WTC11 (cell line): ENCODE data around the gene ARMCX1. TPM values are rescaled to one million over a fixed set of nuclear protein-coding genes. Genes with fewer than 3 reads are reported as not detected.
A peak's percentile ranks its signal among the peaks of the same experiment; 100 is the strongest.
"Not testable (repeated sequence)": the region's sequence is repeated elsewhere in the genome, so short reads cannot be mapped to it uniquely, and the experiment has no call there.

ENCODE experiments used
- ATAC-seq: fragments of 200-7000 bp; cut with Tn5 transposase; 2 replicates; pipeline ENCODE4 v1.10.0; 2021; ENCODE audit warnings: mild to moderate bottlenecking, moderate library complexity
- CTCF ChIA-PET: fragments of 300-600 bp; sonication (Branson Sonifier 250); formaldehyde crosslinking; loops from one replicate; lab custom pipeline; 2021; ENCODE audit warnings: antibody characterized with exemption; lab: Charles Lee
- POLR2A ChIA-PET: fragments of 350-600 bp; sonication (Branson Sonifier 250); formaldehyde crosslinking; loops from one replicate; lab custom pipeline; 2021; ENCODE audit warnings: antibody characterized with exemption; lab: Charles Lee
- DNase-seq: peaks from one replicate; pipeline ENCODE4 v3.0.0; 2021; ENCODE audit warnings: low spot score
- H3K27ac Mint-ChIP-seq: 2 replicates; pipeline ENCODE4 v1.8.0; 2021; ENCODE audit warnings: mixed read lengths
- H3K27me3 Mint-ChIP-seq: 2 replicates; pipeline ENCODE4 v1.8.0; 2021; ENCODE audit warnings: low read depth, mild to moderate bottlenecking, moderate library complexity, mixed read lengths
- H3K36me3 Mint-ChIP-seq: 2 replicates; pipeline ENCODE4 v1.8.0; 2021; ENCODE audit warnings: mixed read lengths
- H3K4me1 Mint-ChIP-seq: 2 replicates; pipeline ENCODE4 v1.8.0; 2022; ENCODE audit warnings: mixed read lengths
- H3K4me3 Mint-ChIP-seq: 2 replicates; pipeline ENCODE4 v1.8.0; 2021; ENCODE audit warnings: mild to moderate bottlenecking, moderate library complexity, mixed read lengths
- H3K9me3 Mint-ChIP-seq: 2 replicates; pipeline ENCODE4 v1.8.0; 2021; ENCODE audit warnings: mixed read lengths
- E2F5 ChIP-seq: sonication (generic); formaldehyde crosslinking; IDR thresholded peaks from 2 replicates; pipeline ENCODE4 v1.8.1; 2022; ENCODE audit warnings: mild to moderate bottlenecking, moderate library complexity, missing genetic modification reagents
- EMX1 ChIP-seq: fragments of 250-450 bp; sonication (Bioruptor Pico); IDR thresholded peaks from 2 replicates; pipeline ENCODE4 v1.8.0; 2021; ENCODE audit warnings: mild to moderate bottlenecking
- ERG ChIP-seq: fragments of 250-450 bp; sonication (Bioruptor Pico); IDR thresholded peaks from 2 replicates; pipeline ENCODE4 v1.8.0; 2021; ENCODE audit warnings: mild to moderate bottlenecking
- GABPB1 ChIP-seq: sonication (generic); formaldehyde crosslinking; IDR thresholded peaks from 2 replicates; pipeline ENCODE4 v1.8.1; 2023; ENCODE audit warnings: mild to moderate bottlenecking, missing genetic modification reagents
- GTF2I ChIP-seq: fragments of 250-450 bp; sonication (Bioruptor Pico); conservative IDR thresholded peaks from 2 replicates; pipeline ENCODE4 v1.4.0; 2021; ENCODE audit warnings: mild to moderate bottlenecking
- HMGA2 ChIP-seq: fragments of 250-450 bp; sonication (Bioruptor Pico); IDR thresholded peaks from 2 replicates; pipeline ENCODE4 v1.4.0; 2021; ENCODE audit warnings: mild to moderate bottlenecking, moderate library complexity
- JUN ChIP-seq: sonication (generic); formaldehyde crosslinking; IDR thresholded peaks from 2 replicates; pipeline ENCODE4 v1.8.0; 2023; ENCODE audit warnings: mild to moderate bottlenecking, missing genetic modification reagents
- MYBL2 ChIP-seq: sonication (generic); formaldehyde crosslinking; IDR thresholded peaks from 2 replicates; pipeline ENCODE4 v1.8.1; 2023; ENCODE audit warnings: mild to moderate bottlenecking, moderate library complexity, missing genetic modification reagents
- NFATC4 ChIP-seq: fragments of 250-450 bp; sonication (Bioruptor Pico); IDR thresholded peaks from 2 replicates; pipeline ENCODE4 v1.9.0; 2021; ENCODE audit warnings: mild to moderate bottlenecking
- PREB ChIP-seq: sonication (generic); formaldehyde crosslinking; IDR thresholded peaks from 2 replicates; pipeline ENCODE4 v1.8.1; 2022; ENCODE audit warnings: mild to moderate bottlenecking, missing genetic modification reagents, moderate library complexity, borderline replicate concordance
- SOX15 ChIP-seq: fragments of 250-450 bp; sonication (Bioruptor Pico); IDR thresholded peaks from 2 replicates; pipeline ENCODE4 v1.9.0; 2021; ENCODE audit warnings: mild to moderate bottlenecking
- ZBTB21 ChIP-seq: sonication (generic); formaldehyde crosslinking; IDR thresholded peaks from 2 replicates; pipeline ENCODE4 v1.8.1; 2023; ENCODE audit warnings: mild to moderate bottlenecking, missing genetic modification reagents, borderline replicate concordance
- ZBTB43 ChIP-seq: sonication (generic); formaldehyde crosslinking; IDR thresholded peaks from 2 replicates; pipeline ENCODE4 v1.8.1; 2023; ENCODE audit warnings: mild to moderate bottlenecking, missing genetic modification reagents
- total RNA-seq: library from RNA; stranded (reverse); gene quantifications from 3 replicates; pipeline ENCODE4 v1.2.3, GENCODE V29; 2021
- TF ChIP-seq, protein P1 (sequence below): sonication (generic); formaldehyde crosslinking; IDR thresholded peaks from 2 replicates; pipeline ENCODE4 v1.8.1; 2022; ENCODE audit warnings: low read depth, missing genetic modification reagents, borderline replicate concordance
- TF ChIP-seq, protein P2 (sequence below): fragments of 200-600 bp; IDR thresholded peaks from 2 replicates; pipeline ENCODE4 v1.8.0; 2022; ENCODE audit warnings: antibody characterized with exemption
- TF ChIP-seq, protein P3 (sequence below): sonication (generic); formaldehyde crosslinking; IDR thresholded peaks from 2 replicates; pipeline ENCODE4 v1.8.1; 2023; ENCODE audit warnings: mild to moderate bottlenecking, moderate library complexity, missing genetic modification reagents

The ARMCX1 gene
- total RNA-seq, 1 experiment from 2014 or later = 27.4 TPM

DNA sequence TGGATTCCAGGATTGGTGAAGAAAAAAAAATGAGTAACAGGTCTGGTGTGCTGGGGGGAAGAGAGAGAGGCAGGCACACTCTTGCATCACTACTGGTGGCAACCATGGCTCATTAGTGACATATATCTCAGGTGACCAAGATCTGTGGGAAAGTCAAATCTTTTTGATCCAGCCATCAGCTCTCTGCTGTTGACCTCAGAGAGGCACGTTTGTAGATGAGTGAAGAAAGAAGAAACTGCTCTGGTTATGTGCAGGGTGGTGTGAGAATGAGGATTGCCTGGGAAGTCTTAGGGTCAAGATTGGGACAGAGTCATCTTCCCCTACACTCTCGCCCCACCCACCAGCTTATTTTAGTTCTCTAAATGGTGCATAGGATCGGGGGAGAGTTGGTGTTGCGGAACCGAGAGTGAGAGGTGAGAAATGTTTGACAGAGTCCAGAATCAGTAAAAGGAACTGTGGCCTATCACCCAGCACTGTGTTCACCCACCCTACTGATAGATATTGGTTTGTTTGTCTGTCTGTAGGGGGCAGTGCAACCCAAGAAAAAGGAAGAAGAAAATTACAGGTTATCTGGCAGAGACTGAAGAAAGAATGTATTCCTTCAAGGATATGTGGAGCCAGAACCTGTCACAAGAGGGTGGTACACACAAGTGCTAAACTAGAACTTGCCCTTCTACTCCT lies 45.5 kb downstream of the ARMCX1 start:
- H3K4me1 Mint-ChIP-seq = no peaks in the 10 kb centered on the region
- H3K4me3 Mint-ChIP-seq = no peak overlapping the region
- CTCF ChIA-PET = no interaction called here

GRCh38 chrX:101599592-101599991 lies 49.2 kb downstream of the ARMCX1 start:
- H3K4me1 Mint-ChIP-seq, H3K27me3 Mint-ChIP-seq, CTCF ChIA-PET, H3K4me3 Mint-ChIP-seq, H3K36me3 Mint-ChIP-seq, H3K9me3 Mint-ChIP-seq, POLR2A ChIA-PET, H3K27ac Mint-ChIP-seq, ATAC-seq, DNase-seq: not testable (repeated sequence)

More for the DNA sequence above, 45.5 kb downstream of the ARMCX1 start:
- DNase-seq (peak; percentile 12), ATAC-seq (peak; percentile 80)
- Mint-ChIP-seq H3K27me3 (no peaks in the 10 kb centered on the region), H3K27ac (no peak overlapping the region), H3K9me3 (no peaks in the 10 kb centered on the region), H3K36me3 (no peaks in the 10 kb centered on the region)
- POLR2A ChIA-PET = no interaction called here
- TF ChIP-seq, protein P1, sequence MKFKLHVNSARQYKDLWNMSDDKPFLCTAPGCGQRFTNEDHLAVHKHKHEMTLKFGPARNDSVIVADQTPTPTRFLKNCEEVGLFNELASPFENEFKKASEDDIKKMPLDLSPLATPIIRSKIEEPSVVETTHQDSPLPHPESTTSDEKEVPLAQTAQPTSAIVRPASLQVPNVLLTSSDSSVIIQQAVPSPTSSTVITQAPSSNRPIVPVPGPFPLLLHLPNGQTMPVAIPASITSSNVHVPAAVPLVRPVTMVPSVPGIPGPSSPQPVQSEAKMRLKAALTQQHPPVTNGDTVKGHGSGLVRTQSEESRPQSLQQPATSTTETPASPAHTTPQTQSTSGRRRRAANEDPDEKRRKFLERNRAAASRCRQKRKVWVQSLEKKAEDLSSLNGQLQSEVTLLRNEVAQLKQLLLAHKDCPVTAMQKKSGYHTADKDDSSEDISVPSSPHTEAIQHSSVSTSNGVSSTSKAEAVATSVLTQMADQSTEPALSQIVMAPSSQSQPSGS (CRISPR knock-in tag) = no peak
- TF ChIP-seq NFATC4 (CRISPR knock-in tag) (no peak), E2F5 (CRISPR knock-in tag) (no peak), HMGA2 (CRISPR knock-in tag) (no peak), ZBTB21 (no peak), PREB (no peak), ERG (CRISPR knock-in tag) (no peak), EMX1 (CRISPR knock-in tag) (no peak), SOX15 (no peak), ZBTB43 (CRISPR knock-in tag) (no peak), GTF2I (no peak), GABPB1 (CRISPR knock-in tag) (no peak), JUN (CRISPR knock-in tag) (no peak), MYBL2 (CRISPR knock-in tag) (no peak)
- TF ChIP-seq, protein P2, sequence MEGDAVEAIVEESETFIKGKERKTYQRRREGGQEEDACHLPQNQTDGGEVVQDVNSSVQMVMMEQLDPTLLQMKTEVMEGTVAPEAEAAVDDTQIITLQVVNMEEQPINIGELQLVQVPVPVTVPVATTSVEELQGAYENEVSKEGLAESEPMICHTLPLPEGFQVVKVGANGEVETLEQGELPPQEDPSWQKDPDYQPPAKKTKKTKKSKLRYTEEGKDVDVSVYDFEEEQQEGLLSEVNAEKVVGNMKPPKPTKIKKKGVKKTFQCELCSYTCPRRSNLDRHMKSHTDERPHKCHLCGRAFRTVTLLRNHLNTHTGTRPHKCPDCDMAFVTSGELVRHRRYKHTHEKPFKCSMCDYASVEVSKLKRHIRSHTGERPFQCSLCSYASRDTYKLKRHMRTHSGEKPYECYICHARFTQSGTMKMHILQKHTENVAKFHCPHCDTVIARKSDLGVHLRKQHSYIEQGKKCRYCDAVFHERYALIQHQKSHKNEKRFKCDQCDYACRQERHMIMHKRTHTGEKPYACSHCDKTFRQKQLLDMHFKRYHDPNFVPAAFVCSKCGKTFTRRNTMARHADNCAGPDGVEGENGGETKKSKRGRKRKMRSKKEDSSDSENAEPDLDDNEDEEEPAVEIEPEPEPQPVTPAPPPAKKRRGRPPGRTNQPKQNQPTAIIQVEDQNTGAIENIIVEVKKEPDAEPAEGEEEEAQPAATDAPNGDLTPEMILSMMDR = no peak
- TF ChIP-seq, protein P3, sequence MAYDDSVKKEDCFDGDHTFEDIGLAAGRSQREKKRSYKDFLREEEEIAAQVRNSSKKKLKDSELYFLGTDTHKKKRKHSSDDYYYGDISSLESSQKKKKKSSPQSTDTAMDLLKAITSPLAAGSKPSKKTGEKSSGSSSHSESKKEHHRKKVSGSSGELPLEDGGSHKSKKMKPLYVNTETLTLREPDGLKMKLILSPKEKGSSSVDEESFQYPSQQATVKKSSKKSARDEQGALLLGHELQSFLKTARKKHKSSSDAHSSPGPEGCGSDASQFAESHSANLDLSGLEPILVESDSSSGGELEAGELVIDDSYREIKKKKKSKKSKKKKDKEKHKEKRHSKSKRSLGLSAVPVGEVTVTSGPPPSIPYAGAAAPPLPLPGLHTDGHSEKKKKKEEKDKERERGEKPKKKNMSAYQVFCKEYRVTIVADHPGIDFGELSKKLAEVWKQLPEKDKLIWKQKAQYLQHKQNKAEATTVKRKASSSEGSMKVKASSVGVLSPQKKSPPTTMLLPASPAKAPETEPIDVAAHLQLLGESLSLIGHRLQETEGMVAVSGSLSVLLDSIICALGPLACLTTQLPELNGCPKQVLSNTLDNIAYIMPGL = no peak
